ENCODE data around the gene JCAD. TPM values are rescaled to one million over a fixed set of nuclear protein-coding genes. Genes with fewer than 3 reads are reported as not detected.
"Not testable (repeated sequence)": the region's sequence is repeated elsewhere in the genome, so short reads cannot be mapped to it uniquely, and the experiment has no call there.

Gene JCAD
- total RNA-seq, 1 donor from 2014 or later = 22.7 TPM

DNA sequence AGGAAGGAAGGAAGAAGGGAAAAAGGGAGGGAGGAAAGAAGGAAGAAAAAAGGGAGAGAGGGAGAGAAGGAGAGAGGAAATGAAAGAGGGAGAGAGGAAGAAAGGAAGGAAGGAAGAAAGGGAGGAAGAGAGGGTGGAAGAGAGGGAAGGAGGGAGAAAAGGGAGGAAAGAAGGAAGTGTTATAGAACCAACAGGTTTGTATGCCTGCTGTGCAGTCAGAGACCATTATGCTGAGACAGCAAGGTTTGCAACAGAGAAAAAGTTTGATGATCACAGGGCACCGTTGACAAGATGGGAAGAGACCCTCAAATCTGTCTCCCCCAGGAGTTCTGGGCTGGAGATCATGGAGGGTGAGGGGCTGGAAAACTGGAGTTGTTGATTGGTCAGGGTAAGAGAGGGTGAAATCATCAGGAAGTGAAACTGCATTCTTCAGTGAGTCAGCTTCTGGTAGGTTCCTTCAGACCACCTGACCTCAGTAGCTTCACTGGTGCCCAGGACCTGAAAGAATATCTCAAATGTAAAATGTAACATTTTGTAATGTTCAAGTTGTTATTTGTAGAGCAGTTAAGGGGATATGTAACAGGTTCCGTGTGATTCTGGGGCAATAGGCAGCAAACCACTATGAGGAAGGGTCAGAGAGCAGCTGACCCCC is 76.3 kb downstream of the JCAD start:
- DNase-seq (ENCODE audit: low spot score) = no peak

GRCh38 chr10:29981510-29981909 is 77.9 kb downstream of the JCAD start:
- no peak for DNase-seq (ENCODE audit: low spot score)

- DNase-seq (ENCODE audit: low spot score) = no peak
Measured at GRCh38 chr10:29980084-29980483, 79.3 kb downstream of the JCAD start.

DNA sequence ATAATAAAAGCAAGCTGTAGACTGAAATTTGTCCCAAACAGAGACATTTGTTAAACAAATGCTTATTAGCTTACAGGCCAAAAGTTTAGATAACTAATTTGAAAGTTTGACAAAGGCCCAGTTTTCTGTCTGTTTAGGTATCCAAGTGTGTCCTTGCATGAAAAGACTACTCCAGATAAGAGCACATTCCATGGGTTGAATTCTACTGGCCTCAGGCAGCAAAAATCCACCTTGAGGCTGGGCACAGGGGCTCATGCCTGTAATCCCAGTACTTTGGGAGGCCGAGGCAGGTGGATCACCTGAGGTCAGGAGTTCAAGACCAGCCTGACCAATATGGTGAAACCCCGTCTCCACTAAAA is 80.0 kb downstream of the JCAD start:
- not testable (repeated sequence) for DNase-seq (ENCODE audit: low spot score)

DNA sequence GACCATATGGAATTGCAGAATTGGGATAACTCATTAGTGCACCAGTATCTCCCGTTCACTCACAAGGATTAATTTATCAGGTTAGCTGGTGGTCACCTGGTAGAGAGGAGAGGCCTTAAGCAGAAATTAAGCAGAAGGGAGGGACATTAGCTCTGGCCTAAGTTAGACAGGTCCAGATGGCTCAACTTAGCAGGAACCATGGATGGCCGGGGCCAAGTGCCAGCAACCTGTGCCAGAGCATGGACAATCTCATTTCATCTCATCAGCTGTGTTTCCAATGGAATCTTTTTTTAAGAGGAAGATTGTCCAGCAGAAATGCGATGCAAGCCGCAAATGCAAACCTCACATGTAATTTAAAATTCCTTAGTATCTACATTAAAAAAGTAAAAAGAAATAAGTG is 82.2 kb downstream of the JCAD start:
- no peak for DNase-seq (ENCODE audit: low spot score)

DNA sequence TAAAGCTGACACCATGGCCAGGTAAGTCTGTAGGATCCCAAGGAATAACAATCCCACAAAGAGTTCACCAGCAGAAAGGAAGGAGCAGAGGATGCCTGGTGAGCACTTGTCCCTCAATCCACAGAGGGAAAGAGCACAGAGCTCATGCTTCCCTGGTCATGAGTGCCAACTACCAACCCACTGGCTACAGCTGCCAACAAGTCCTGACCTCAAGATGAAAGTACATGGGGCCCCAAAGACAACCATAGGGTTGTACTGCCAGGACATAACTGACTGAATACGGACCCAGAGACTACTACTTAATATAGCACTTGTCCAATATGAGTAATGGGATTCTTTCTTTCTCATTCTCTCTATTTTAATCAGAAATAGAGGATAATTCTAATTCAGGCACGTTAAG is 83.3 kb downstream of the JCAD start:
- DNase-seq (ENCODE audit: low spot score) = no peak

DNA sequence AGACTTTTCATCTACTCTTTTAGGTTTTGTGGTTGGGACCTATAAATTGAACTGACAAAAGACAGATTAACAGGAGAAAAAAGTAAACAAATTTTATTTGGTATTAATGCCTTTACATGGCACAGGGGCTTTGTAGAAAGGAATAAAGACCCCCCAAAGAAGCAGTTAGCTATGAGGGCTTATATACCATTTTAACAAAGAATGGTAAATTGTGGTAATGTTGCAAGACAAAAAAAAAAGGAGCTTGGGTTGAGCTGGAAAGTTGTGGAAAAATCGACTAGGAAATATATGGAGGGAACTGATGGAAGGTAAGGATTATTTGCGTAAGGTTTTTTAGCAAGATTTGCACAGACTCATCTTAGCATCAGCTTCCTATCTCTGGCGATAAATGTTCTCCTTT is 84.6 kb downstream of the JCAD start:
- no peak for DNase-seq (ENCODE audit: low spot score)

DNA sequence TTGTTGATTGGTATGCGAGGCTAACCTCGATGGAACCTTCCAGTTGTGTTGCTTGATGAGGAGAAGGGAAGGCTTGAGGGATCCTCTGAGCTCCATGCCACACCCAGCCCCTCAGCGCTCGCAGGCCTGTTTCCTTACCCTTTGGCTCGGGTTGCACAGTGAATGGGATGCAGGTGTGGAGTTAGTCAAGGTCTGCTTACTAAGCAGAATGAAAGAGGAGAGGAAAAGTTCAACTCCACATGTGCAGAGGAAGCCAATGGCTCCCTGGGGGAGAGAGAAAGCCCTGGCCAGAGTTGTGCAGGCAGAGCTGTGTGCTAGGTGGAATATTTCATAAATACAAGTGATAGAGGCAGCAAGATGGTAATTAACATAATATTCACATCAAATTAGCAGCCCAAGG is 85.5 kb downstream of the JCAD start:
- no peak for DNase-seq (ENCODE audit: low spot score)

GRCh38 chr10:29970576-29970975 is 88.8 kb downstream of the JCAD start:
- DNase-seq (ENCODE audit: low spot score) = no peak

DNA sequence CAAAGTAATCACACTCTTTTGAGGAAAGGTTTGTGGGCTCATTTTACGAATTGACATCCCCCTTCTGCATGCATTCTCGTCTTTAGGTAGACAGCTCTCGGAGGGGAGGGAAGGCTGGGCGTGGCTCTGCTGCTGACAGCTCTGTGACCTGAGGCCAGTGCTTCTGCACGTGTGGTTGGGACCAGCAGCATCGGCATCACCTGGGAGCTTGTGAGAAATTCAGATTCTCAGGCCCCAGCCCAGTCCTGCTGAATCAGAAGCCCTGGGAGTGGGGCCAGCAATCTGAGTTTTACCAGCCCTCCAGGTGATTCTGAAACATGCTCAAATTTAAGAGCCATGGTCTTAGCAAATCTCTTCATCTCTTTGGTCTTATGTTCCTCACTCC is 89.4 kb downstream of the JCAD start:
- no peak for DNase-seq (ENCODE audit: low spot score)

GRCh38 chr10:29969255-29970011 is 90.0 kb downstream of the JCAD start:
- DNase-seq (ENCODE audit: low spot score) = no peak

GRCh38 chr10:29968585-29968984 is 90.8 kb downstream of the JCAD start:
- DNase-seq (ENCODE audit: low spot score) = no peak

DNA sequence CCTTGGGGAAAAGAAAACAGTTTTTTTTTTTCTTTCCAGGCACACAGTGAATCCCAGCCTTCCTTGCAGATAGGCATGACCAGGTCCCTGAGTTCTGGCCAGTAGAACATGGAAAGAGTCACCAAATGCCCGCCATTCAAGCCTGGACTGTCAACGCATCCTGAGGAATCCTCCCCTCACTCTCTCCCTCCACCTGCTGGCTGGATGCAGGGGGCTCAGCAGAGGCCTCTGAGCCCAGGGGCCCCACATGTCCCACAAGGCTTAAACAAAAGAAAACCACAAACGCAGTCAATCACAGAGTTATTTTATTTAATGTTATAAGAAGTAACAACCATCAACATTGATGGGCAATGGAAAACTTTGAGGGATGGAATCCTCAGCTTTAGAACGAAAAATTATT is 93.1 kb downstream of the JCAD start:
- no peak for DNase-seq (ENCODE audit: low spot score)

All from ureter (tissue), 1 donor.